HG02759 (cell line): Measurements from ENCODE around the gene ATP1A2.

Source experiments
- ATAC-seq: cut with Tn5 transposase; IDR thresholded peaks from one replicate; pipeline ENCODE4 v1.9.1; 2021; ENCODE audit warnings: mild to moderate bottlenecking, moderate library complexity; ENCODE audit not compliant: unreplicated experiment

ATP1A2 gene

GRCh38 chr1:160115545-160116282, at the start of gene ATP1A2:
ATP1A2 (plus strand) TSS chr1:160115759; CDS start chr1:160115862, 103 bp downstream.
- ATAC-seq, result no peak

DNA sequence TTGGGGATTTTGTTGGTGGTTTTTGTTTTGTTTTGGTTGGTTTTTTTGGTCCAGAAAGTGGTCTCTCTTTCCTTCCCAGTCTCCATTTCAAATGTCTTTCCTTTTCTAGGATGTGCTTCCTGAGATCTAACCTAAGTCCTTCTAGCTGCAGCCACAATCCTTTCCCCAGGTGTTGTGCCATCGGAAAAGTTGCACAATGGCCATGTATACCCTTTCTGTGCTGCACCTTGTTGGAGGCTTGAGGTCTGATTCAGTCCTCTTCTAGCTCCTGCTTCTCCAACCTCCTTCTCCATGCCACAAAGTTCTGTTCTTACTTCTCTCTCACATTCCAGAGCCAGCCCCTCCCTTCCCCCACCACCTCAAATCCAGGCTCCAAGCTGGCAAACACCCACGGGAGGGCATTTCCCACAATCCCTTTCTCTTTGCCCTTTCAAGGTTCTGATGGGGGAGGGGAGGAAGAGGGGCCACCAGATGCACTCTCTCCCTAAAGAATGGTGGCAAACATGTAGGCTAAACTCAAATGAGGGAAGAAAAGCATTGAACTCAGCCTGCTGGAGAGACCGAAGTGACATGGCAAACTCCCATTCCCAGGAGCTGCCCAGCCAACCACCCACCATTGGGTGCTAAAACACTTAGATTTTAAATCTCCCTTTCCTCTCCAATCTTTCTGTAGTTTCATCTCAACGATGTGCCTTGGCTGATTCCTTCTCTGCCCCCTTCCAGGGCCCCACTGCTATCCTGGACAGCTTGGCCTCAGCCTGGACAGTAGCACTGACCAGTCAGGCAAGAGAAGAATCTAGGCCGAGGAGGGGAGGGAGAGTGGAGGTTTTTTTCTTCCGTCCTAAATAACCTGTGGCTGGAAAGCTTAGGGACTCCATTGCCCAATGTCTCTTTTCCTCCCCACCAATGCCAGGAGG, 48.5 kb upstream of the ATP1A2 start:
- no peak for ATAC-seq

- ATAC-seq, result no peak
Observed at GRCh38 chr1:160068225-160068624, 47.3 kb upstream of the ATP1A2 start.

DNA sequence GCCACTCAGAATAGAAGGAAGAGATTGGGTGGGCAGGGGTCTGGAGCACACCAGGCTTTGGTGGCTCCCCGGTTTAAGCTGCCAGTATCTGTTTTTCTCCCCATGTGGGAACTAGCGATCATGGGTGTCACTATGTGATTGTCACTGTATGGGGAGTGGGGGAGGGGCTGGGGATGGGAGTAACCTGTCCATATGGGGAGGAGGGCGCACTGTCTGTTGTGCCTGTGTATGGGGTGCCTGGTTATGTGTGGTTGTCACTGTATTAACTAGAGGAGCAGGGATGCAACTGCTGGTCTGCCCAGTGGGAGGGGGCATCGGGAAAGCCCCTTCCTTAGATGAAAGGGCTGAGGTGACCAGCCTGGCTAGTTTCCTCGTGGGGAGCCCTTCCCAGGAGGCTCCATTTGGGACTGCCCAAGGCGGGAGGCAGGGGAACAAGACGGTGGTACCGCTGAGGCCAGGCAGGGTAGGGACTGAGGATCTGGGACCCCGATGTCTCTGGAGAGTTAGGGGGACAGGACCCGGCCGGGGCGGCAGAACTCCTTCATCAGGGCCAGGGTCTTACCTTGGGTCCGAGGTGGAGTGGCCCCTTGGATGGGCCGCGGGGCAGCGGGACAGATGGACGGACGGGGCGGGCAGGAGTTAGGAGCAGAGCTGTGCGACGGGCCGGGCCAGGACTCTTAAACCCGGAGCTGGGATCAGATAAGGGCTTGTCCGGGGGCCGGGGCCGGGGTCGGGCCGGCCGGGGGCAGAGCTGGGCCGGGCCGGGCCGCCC, 45.9 kb upstream of the ATP1A2 start, which contains the start of gene KCNJ10:
Gene KCNJ10, minus strand, starts transcription at position 701 of the 772 bp plus-strand sequence. CDS start 27,628 bp downstream, outside the sequence.
- no peak for ATAC-seq

GRCh38 chr1:160070243-160071163, 45.1 kb upstream of the ATP1A2 start:
- no peak for ATAC-seq

DNA sequence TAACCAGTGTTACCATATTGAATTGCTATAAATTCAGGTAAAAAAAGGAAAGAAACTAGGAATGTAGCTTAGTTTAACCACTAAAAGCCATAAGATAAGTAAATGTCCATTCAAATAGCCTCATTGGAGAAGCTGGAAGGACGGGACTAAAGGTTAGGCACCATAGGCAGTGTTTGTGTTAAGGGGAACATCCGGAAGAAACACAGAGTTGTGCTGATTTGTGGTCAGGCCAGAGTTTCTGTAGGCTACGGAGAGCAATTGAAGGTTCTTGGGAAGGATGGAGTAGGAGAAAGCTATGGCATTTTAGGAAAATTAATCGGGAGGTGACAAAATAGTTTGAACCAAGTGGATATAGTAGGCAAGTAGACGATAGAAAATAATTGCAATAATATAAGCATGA, 44.3 kb upstream of the ATP1A2 start:
- ATAC-seq, result no peak

DNA sequence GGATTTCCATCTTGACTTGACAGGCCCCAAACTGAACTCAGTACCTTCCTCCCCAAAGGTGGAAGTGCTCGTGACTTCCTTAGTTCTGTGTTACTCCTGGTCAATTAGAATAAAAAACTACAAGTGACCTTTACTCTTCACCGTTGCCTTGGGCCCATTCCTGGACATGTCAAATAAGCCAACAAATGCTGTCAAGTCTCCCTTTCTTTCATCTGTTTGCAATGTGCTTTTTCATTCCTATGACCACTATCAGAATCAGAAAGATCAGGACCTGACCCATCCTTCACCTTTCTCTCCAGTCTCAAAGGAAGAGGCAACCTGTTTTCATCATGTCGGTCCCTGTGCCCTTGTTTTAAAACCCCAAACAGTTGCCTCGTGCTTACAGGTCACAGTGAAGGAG, 40.7 kb upstream of the ATP1A2 start:
- ATAC-seq, result no peak

DNA sequence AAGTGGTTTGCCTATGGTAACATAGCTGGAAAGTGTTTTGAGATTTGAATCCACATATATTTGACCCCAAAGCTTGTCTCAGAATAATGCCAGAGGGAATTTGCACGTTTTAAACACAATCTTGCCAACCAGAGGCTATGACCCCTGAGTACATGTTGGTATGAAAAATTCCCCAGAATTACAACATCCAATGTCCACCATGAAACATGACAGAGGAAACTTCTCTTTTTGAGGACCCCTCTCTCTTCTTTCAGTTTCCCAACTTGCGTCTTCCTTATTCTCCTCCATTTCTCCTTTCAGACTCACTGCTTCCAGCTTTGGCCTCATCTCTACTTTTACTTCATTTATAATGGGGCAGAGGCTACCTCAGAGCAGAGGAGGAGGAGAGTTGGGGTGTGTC, 39.7 kb upstream of the ATP1A2 start:
- ATAC-seq, result no peak

DNA sequence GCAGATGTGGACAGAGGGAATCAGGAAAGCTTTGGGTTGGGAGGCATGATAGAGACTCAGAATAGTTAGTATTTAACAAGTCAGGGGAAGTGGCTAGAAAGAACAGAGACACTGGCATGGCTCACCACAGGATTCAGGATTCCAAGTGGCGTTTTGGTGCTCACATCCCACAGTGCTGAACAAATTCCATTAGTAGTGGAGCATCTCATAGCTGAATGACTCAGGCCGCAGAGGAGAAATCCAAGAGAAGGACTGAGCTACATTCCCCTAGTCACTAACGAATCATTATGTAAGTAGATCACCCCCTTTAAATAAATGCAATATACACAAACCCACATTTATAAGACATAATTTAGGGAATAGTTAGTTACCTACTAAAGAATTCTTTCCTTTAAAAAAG, 39.3 kb upstream of the ATP1A2 start:
- ATAC-seq, result no peak

DNA sequence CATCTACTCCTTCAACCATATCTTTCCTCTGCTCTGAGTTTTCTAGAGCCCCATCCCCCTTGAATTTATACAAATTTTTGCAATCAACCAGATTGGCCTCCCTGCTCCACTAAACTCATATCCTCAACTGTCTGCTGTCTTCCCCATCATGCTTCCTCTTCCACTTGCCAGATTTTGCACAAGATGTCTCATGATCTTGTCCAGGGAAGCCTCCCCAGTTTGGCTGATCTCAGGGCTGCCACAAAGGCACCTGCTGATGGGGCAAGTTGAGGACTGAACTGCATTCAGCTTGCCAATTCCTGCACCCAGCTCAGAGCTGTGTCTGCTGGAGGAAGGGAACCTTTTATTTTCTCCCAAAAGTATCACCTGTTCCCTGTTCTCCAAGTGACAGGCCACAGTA, 38.1 kb upstream of the ATP1A2 start:
- ATAC-seq, result no peak

- ATAC-seq, result peak; percentile 72
Observed at GRCh38 chr1:160078512-160079195, 36.9 kb upstream of the ATP1A2 start.

- ATAC-seq, result no peak
Observed at GRCh38 chr1:160079448-160079847, 36.1 kb upstream of the ATP1A2 start.

DNA sequence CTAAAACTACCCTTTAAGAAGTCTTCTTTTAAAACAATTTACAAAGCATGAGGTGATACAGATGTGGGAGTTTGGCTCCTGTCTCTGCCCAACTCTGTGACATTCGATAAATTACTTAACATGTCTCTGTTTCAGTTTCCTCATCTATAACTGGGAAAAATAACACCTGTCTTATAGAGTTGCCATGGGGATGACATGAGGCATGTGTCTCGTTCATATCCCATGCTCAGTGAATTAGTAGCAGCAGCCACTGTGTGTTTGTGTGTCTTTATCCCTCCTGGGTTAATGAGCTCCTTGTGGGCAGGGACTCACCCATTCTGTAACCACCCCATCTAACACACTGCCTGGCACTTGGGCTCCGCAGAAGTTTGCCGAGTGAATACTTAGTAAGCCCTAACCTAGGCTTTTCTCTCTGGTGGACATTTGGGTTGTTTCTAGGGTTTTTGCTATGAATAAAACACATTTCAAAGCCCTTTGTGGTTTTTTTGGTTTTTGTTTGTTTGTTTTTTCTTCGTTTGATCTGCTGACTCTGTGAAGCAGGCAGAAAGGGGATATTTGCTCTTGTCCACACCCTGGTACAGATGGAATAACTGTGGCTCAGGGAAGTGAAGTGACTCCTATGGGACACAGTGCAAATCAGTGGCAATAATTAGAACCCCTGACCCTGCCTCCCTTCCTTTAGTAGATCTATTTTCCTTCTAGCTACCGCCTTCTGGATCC, 35.0 kb upstream of the ATP1A2 start:
- no peak for ATAC-seq

DNA sequence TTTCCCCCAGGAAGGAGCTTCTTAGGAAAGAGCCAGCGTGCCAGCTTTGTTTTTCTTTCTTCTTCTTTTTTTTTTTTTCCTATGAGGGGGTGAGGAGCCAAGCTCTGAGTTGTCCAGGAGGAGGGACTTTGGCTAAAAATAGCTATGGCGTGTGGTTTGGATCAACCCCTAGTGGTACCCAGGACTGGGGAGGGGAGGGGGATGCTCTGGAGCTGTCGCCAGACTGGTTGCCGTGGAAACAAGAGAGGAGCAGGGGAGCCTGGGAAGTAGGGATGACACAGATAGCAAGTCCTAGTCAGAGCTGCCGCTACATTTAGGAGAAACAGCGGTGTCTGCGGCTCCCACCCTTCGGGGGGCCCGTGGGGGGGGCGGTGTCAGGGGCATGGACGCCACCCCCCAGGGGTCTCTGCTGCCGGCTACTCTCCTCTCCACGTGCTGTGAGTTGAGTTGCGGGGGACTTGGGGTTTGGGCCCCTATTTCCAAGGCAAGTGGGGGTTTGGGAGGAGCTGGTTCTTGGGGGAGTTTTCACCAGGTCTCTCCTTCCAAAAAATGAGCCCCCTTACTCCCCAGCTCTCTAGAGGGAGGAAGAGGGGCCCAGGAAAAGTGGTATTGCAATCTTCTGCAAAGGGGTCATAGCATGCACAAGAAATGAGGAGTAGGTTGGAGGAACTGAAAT, 34.2 kb upstream of the ATP1A2 start, which contains the start of gene KCNJ9:
Gene KCNJ9, plus strand, starts transcription at position 278 of the 676 bp plus-strand sequence. CDS start 2,493 bp downstream, outside the sequence.
- no peak for ATAC-seq

- ATAC-seq, result no peak
Observed at GRCh38 chr1:160082487-160082886, 33.1 kb upstream of the ATP1A2 start.

- no peak for ATAC-seq
Observed at GRCh38 chr1:160082926-160083325, 32.6 kb upstream of the ATP1A2 start.

DNA sequence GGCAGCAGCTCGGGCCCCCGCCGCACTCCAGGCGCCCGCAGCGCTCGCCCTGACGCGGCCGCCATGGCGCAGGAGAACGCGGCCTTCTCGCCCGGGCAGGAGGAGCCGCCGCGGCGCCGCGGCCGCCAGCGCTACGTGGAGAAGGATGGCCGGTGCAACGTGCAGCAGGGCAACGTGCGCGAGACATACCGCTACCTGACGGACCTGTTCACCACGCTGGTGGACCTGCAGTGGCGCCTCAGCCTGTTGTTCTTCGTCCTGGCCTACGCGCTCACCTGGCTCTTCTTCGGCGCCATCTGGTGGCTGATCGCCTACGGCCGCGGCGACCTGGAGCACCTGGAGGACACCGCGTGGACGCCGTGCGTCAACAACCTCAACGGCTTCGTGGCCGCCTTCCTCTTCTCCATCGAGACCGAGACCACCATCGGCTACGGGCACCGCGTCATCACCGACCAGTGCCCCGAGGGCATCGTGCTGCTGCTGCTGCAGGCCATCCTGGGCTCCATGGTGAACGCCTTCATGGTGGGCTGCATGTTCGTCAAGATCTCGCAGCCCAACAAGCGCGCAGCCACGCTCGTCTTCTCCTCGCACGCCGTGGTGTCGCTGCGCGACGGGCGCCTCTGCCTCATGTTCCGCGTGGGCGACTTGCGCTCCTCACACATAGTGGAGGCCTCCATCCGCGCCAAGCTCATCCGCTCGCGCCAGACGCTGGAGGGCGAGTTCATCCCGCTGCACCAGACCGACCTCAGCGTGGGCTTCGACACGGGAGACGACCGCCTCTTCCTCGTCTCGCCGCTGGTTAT, 31.4 kb upstream of the ATP1A2 start:
- ATAC-seq, result peak; percentile 65
